ENCODE results near the gene GAB2. TPM values are rescaled to one million over a fixed set of nuclear protein-coding genes. Genes with fewer than 3 reads are reported as not detected.

Gene GAB2
- total RNA-seq, 2 experiments from 2014 or later = 1.4 to 1.8 TPM

GRCh38 chr11:78346799-78347198 is 70.8 kb downstream of the GAB2 start:
- intact Hi-C loops (cut with micrococcal nuclease) = no loop called here
- POLR2A ChIA-PET = no interaction called here
- no peaks in the 10 kb centered on the region for H3K9me3 Mint-ChIP-seq

GRCh38 chr11:78345450-78345849 is 72.2 kb downstream of the GAB2 start:
- intact Hi-C loops (cut with micrococcal nuclease) = no loop called here
- H3K9me3 Mint-ChIP-seq = no peaks in the 10 kb centered on the region
- ATAC-seq (no peak), DNase-seq (no peak)
- no peaks in the 10 kb centered on the region for H3K36me3 Mint-ChIP-seq (ENCODE audit: low read depth)
- POLR2A ChIA-PET = interaction anchor here (0.6 kb wide), 1 partner anchor 171 kb away, joined by 3 read pairs; no protein-coding TSS in a partner anchor
- CTCF ChIA-PET = interaction anchor here (1.5 kb wide), 1 partner anchor 219 kb away, joined by 5 read pairs; no protein-coding TSS in a partner anchor
- H3K4me3 Mint-ChIP-seq = no peak overlapping the region
- peaks cover 9% of the 10 kb centered on the region for H3K27me3 Mint-ChIP-seq
- H3K4me1 Mint-ChIP-seq (ENCODE audit: low read depth) = peaks cover 11% of the 10 kb centered on the region
- TF ChIP-seq CTCF (IDR thresholded peaks at IDR 0.05) = no peak
- H3K27ac Mint-ChIP-seq = no peak overlapping the region

More at GRCh38 chr11:78346799-78347198, 70.8 kb downstream of the GAB2 start:
- DNase-seq (no peak), ATAC-seq (no peak)
- no peak for TF ChIP-seq CTCF (IDR thresholded peaks at IDR 0.05)
- H3K4me1 Mint-ChIP-seq (ENCODE audit: low read depth) = peaks cover 11% of the 10 kb centered on the region
- no peaks in the 10 kb centered on the region for H3K36me3 Mint-ChIP-seq (ENCODE audit: low read depth)
- H3K27me3 Mint-ChIP-seq = peaks cover 6% of the 10 kb centered on the region
- H3K27ac Mint-ChIP-seq = no peak overlapping the region
- CTCF ChIA-PET = no interaction called here
- no peak overlapping the region for H3K4me3 Mint-ChIP-seq

- DNase-seq (no peak), ATAC-seq (no peak)
- Mint-ChIP-seq H3K27me3 (peaks cover 9% of the 10 kb centered on the region), H3K9me3 (no peaks in the 10 kb centered on the region), H3K4me3 (no peak overlapping the region), H3K36me3 (ENCODE audit: low read depth) (no peaks in the 10 kb centered on the region), H3K27ac (no peak overlapping the region), H3K4me1 (ENCODE audit: low read depth) (peaks cover 14% of the 10 kb centered on the region)
- TF ChIP-seq CTCF (IDR thresholded peaks at IDR 0.05) = no peak
- ChIA-PET CTCF (interaction anchor here (1.5 kb wide), 1 partner anchor 220 kb away, joined by 5 read pairs; no protein-coding TSS in a partner anchor), POLR2A (interaction anchor here (0.6 kb wide), 1 partner anchor 170 kb away, joined by 3 read pairs; no protein-coding TSS in a partner anchor)
- intact Hi-C loops (cut with micrococcal nuclease) = no loop called here
Observed at GRCh38 chr11:78344676-78345075, 72.9 kb downstream of the GAB2 start.

GRCh38 chr11:78344094-78344493 is 73.5 kb downstream of the GAB2 start:
- intact Hi-C loops (cut with micrococcal nuclease) = no loop called here
- Mint-ChIP-seq H3K27me3 (peaks cover 11% of the 10 kb centered on the region), H3K27ac (no peak overlapping the region), H3K4me3 (no peak overlapping the region), H3K4me1 (ENCODE audit: low read depth) (peaks cover 20% of the 10 kb centered on the region), H3K36me3 (ENCODE audit: low read depth) (no peaks in the 10 kb centered on the region), H3K9me3 (no peaks in the 10 kb centered on the region)
- ChIA-PET POLR2A (no interaction called here), CTCF (no interaction called here)
- ATAC-seq (no peak), DNase-seq (no peak)
- TF ChIP-seq CTCF (IDR thresholded peaks at IDR 0.05) = no peak

- peaks cover 18% of the 10 kb centered on the region for H3K4me1 Mint-ChIP-seq (ENCODE audit: low read depth)
- DNase-seq (no peak), ATAC-seq (no peak)
- H3K4me3 Mint-ChIP-seq = no peak overlapping the region
- TF ChIP-seq CTCF (IDR thresholded peaks at IDR 0.05) = no peak
- no peaks in the 10 kb centered on the region for H3K9me3 Mint-ChIP-seq
- H3K27ac Mint-ChIP-seq = no peak overlapping the region
- H3K36me3 Mint-ChIP-seq (ENCODE audit: low read depth) = no peaks in the 10 kb centered on the region
- intact Hi-C loops (cut with micrococcal nuclease) = no loop called here
- ChIA-PET CTCF (interaction anchor here (1.1 kb wide), 1 partner anchor 221 kb away, joined by 4 read pairs; no protein-coding TSS in a partner anchor), POLR2A (no interaction called here)
- H3K27me3 Mint-ChIP-seq = peaks cover 9% of the 10 kb centered on the region
Observed at GRCh38 chr11:78343303-78343702, 74.3 kb downstream of the GAB2 start.

Data from activated CD8-positive, alpha-beta T cell treated with anti-CD3 and anti-CD28 coated beads for 36 hours (primary cell).